Activated CD4-positive, alpha-beta T cell treated with anti-CD3 and anti-CD28 coated beads for 24 hours (primary cell): Measurements from ENCODE around the gene EXD1.
"Not testable (repeated sequence)": the region's sequence is repeated elsewhere in the genome, so short reads cannot be mapped to it uniquely, and the experiment has no call there.

ENCODE experiments used
- DNase-seq, 2 donors: peaks; one replicate each; pipeline ENCODE4 v3.0.0-alpha.2; 2020; ENCODE audit warnings: low read depth in 2 of 2

EXD1 gene

GRCh38 chr15:41139619-41140018 is 90.9 kb downstream of the EXD1 start:
- DNase-seq: no peak

- DNase-seq: not testable (repeated sequence)
Observed at GRCh38 chr15:41139112-41139511, 91.4 kb downstream of the EXD1 start.

GRCh38 chr15:41135580-41135979 is 95.0 kb downstream of the EXD1 start:
- not testable (repeated sequence) for DNase-seq

- no peak for DNase-seq
Observed at GRCh38 chr15:41133454-41133853, 97.1 kb downstream of the EXD1 start.
